HG03432 (cell line): Measurements from ENCODE around the gene CELSR3.

ENCODE experiments used
- ATAC-seq: cut with Tn5 transposase; IDR thresholded peaks from one replicate; pipeline ENCODE4 v1.9.1; 2021; ENCODE audit warnings: mild to moderate bottlenecking, moderate library complexity; ENCODE audit not compliant: unreplicated experiment

Gene CELSR3

GRCh38 chr3:48662753-48663488 is at the start of gene CELSR3:
Gene CELSR3, minus strand, starts transcription at chr3:48662886. Its CDS starts 252 bp downstream, at chr3:48662634.
- ATAC-seq = no peak

DNA sequence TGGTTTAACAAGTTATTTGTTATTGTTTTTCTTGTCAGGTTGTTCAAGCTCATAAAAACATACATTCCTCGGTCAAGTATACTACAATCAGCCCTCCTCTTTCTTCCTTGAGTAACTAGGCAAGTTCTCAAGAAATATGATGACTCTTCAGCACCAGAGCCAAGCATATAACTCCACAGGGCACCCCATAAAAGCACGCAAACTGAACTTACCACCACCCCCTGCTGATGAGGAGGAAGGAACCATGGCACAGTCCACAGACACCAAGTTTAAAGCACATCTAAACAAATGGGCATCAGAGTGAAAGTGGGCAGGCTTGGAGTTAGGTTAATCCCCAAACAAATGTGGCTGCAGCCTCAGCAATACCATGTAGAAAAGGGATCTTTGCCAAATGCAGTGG is 49.0 kb upstream of the CELSR3 start:
- no peak for ATAC-seq

DNA sequence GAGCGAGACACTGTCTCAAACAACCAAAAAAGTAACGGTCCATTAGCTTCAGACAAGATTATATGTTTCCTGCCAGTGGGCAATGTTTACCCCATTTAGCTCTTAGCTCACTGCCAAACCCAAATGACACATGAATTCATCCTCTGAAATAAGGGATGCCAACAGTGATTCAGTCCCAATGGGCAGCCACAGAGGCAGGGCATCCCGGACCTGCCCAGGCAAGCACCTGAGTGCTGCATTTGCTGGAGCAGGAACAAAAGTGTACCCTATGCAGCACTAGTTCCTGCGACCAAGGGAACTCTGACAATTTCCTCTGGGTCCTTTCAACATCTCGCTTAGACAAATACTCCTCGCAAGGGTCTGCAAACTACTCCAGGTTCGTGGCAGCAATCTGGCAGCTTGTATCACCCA is 46.4 kb upstream of the CELSR3 start:
- no peak for ATAC-seq

DNA sequence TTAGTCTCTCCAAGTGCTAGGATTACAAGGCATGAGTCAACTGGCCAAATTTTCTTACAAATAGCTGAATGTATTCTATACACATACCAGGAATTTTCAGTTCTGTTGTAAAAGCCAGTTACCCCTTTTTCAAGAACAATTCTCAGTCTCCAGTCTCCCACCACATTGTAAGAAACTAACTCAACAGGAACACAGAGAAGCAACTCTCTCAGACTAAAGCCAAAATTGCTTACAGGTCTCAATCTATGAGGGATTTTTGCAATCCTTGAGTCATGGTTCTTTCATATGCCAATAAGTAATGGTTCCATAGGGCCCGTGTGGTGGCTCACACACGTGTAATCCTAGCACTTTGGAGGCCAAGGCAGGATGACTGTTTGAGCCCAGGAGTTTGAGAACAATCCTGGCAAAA is 45.8 kb upstream of the CELSR3 start:
- no peak for ATAC-seq

DNA sequence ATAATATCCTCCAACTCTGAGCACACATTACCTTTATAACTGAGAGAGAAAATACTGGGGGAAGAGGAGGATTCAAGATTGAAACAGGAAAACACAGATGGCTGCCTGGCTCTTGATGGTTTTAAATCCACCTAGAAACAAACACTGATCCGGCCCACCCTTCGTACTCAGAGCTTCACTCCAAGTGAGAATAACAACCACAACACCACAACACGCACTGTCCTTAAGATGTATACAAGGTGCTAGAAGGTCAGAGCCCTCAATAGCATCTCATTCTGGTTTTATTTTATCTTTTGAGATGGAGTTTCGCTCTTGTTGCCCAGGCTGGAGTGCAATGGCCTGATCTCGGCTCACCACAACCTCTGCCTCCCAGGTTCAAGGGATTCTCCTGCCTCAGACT is 44.5 kb upstream of the CELSR3 start:
- ATAC-seq = no peak

- ATAC-seq = no peak
Observed at GRCh38 chr3:48702320-48702920, 39.7 kb upstream of the CELSR3 start.

DNA sequence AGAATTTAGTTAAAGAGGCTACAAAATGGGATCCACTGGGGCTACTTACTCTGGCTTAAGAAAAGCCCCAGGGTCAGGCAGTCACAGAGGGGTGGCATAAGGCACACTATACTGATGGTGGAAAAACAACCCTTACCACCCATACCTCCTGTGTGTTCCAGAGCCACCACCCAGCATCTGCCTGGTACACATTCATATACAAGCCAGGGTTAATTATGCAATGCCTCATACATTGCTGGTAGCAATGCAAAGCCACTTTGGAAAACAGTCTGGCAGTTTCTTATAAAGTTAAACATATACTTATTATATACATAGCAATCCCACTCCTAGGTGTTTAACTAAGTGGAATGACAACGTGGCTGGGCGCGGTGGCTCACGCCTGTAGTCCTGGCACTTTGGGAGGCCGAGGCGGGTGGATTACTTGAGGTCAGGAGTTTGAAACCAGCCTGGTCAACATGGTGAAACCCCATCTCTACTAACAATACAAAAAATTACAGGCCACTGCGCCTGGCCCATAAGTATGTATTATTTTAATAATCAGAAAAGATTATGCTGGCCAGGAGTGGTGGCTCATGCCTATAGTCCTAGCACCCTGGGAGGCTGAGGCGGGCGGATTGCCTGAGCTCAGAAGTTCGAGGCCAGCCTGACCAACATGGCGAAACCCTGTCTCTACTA is 38.2 kb upstream of the CELSR3 start:
- ATAC-seq = no peak

DNA sequence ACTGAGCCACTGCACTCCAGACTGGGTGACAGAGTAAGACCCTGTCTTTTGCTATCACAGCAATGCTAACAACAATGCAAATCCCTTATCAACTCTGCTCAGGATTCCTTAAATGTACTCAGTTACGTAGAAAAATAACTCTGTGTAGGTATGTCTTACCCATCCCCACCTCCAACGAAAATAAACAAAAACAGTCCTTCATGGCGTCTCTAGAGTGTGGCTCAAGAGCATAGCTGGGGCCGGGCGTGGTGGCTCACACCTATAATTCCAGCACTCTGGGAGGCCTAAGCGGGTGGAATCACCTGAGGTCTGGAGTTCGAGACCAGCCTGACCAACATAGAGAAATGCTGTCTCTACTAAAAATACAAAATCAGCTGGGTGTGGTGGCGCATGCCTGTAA is 36.2 kb upstream of the CELSR3 start:
- ATAC-seq = no peak

- no peak for ATAC-seq
Observed at GRCh38 chr3:48697952-48698351, 35.3 kb upstream of the CELSR3 start.

- ATAC-seq = no peak
Observed at GRCh38 chr3:48696601-48697000, 33.9 kb upstream of the CELSR3 start.

DNA sequence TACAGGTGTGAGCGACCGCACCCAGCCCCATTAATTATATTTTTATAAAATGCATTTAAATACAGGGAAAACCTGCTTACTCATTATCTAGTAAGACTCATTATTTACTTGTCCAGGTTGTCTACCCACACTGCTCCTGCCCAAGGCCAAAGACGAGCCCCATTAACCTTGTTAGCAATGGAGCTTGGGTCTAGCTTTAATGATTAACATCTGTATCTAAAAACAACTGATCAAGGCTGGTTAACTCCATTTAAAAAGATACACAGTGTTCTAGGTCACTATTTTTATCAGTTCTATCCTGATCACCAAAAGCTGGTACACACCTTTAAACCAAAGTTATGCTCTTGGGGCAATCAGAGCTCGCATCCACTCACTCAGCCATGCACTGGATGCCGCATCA is 33.5 kb upstream of the CELSR3 start:
- no peak for ATAC-seq

GRCh38 chr3:48695393-48695753 is 32.7 kb upstream of the CELSR3 start:
- ATAC-seq = no peak

DNA sequence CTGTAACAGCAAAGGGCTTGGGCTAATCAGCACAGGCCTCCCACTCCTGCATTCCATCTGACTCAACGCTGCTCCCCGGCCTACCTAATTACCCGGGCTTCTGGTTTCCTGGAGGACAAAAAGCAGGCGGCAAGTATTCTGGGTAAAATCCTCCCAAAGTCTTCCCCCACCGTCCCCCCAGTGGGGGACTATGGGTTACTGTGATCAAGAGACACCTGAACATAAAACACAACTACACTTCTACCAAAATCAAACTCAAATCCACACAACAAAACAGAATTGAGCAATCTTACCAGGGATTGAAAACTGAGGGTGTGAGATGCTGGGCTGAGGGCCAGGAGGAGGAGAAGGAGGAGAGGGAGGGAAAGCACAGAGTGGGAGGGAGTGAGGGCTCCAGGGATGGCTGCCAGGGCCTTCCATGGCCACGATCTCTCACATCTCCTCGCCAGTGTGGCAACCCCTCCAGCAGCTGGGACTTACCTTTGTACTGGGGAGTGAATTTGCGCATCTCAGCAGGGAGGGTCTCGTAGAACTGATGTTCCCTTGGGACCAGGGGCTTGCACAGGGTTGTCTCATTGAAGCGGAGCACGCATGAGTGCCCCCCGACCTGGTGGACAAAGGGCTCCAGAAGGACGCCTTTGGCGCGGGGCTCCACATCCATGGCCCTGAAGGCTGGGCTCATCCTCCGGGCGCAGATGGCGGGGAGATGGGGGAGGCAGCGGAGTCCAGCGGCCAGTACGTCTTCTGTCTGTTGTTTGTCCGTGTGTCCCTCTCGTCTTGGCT is 32.1 kb upstream of the CELSR3 start:
- no peak for ATAC-seq

GRCh38 chr3:48693826-48694225 is 31.1 kb upstream of the CELSR3 start:
- ATAC-seq = no peak

- no peak for ATAC-seq
Observed at GRCh38 chr3:48692551-48692950, 29.9 kb upstream of the CELSR3 start.

DNA sequence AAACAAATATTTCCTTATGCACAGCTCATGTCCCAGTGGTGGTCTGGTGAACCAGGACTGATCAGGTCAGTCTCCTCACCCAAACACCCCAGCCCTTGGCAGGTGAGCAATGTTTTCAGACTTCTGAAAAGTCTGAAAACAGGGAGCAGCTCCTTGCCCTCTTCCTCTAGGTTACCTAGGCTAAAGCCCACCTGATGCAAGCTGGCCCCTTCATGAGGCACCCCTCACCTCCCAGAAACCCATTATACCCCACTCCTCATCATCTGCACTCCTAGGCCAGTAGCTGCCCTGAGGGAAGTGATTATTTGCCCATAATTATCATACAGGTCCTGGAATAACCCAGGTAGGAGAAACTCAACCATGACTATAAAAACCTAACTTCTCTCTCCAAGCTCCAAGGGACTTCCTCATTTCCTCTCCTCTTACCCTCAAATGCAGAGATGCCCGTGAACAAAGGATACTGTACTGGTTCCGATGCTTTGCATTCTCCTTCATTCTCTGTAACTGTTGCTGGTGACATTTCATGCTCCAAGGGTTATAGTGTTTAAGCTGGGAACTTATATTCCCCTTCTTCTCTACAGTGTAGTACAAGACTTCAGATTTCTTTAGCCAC is 28.3 kb upstream of the CELSR3 start:
- ATAC-seq = no peak

GRCh38 chr3:48689384-48689783 is 26.7 kb upstream of the CELSR3 start:
- ATAC-seq = no peak

DNA sequence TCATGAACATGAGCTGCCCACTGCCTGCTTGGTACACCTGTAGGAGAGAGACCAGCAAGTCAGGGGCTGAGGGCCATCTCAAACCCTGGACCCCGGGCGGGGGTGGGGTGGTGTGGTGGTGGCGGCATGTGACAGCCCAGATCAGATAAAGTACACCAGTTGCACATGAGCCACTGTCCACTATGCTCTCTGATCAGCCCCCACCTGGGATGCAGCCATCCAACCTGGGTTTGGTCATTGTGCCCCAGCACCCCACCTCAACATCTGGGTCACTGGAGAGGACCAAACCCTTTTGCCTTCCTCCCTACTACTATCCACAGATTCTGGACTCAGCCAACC is 26.0 kb upstream of the CELSR3 start:
- ATAC-seq = no peak

GRCh38 chr3:48688032-48688736 is 25.5 kb upstream of the CELSR3 start:
- ATAC-seq = no peak

- no peak for ATAC-seq
Observed at GRCh38 chr3:48687220-48687678, 24.6 kb upstream of the CELSR3 start.
